Inflammatory macrophage treated with lipopolysaccharide for 4 hours (primary cell): ENCODE results near the gene AFDN.
A peak's percentile ranks its signal among the peaks of the same experiment; 100 is the strongest.

Experiments
- DNase-seq: peaks from one replicate; pipeline ENCODE4 v3.0.0-alpha.2; 2020

Gene AFDN

DNA sequence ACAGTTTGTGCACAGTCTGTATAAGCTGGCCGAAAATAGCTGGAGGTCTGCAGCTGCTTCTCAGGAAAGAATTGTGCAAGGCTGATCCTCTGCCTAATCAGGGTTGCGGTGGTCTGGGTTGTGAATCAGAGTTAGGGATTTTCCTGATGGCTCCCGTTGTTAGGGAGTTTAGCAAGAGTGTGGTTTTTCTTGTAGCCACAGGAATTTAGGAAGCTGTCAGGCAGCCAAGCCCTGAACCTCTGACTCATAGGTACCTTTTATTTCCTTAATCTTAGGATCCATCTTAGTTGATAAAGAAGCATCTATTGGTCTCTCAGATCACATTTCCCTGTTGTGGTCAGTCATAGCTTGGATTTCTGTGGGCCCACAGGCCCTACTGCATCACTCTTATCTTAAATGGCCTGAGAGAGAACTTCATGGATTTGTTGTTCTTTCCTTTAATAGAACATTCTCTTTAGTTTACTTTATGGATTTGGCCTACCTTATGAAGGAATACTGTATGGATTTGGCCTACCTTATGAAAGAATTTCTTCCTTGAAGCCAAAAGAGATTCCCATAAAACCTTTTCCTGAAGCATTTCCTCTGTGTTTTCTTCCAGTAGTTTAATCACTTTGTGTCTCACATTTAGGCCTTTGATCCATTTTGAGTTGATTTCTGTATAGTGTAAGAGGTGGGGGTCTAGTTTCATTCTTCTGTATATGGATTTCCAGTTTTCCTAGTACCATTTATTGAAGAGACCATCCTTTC lies 181.1 kb downstream of the AFDN start:
- peak; percentile 80 for DNase-seq

DNA sequence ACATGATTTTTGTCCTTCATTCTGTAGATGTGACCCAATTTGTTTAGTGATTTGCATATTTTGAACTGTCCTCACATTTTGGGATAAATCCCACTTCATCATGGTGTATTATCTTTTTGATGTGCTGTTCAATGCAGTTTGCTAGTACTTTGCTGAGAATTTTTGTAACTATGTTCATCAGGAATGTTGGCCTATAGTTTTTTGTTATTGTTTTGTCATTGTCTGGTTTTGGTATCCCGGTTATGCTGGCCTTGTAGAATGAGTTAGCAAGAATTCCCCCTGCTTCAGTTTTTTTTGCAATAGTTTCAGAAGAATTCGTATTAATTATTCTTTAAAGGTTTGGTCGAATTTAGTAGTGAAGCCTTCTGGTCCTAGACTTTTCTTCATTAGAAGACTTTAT lies 182.6 kb downstream of the AFDN start:
- no peak for DNase-seq

DNA sequence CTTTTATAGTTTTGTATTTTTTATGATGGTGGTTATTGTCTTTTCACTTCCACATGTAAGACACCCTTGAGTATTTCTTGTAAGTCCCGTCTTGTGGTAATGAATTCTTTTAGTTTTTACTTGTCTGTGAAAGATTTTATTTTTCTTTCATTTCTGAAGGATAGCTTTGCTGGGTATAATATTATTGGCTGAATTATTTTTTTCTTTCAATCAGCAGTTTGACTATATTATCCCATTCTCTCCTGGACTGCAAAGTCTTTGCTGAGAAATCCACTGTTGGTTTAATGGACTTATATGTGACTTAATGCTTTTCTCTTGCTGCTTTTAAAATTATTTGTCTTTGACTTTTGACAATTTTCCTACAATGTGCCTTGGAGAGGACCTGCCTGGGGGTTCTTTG lies 184.6 kb downstream of the AFDN start:
- no peak for DNase-seq

DNA sequence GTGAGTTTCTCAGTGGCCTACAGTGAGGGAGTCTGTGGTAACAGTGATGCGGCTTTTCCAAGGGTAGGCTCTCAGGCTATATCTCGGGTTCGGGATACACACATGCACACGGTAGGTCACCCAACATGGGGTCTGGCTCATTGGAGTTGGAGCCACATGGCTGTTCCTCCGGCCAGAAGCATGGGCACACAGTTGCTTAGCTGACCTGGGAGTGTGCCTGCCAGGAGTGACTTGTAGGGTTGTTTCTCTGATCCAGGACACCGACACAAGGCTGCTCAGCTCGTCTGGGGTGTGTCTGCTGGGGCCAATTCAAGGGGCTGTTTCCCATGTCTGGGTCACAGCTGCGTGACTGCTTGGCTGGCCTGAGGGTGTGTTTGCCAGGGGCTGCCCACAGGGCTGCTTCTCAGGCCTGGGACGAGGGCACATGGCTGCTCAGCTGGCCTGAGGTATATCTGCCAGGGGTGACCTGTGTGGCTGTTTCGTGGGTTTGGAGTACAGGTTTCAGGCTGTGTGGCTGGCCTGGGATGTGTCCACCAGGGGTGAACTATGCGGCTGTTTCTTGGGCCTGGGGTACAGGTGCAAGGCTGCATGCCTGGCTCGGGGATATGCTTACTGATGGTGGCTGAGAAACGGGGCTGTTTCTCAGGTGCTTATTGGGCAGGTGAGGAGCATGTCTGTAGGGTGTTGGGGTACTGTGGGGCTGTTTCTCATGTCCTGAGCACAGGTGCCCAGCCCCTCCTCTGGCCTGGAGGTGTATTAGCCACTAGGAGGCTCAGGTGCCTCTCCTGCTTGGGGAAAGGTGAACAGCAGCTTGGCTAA lies 185.9 kb downstream of the AFDN start:
- no peak for DNase-seq

DNA sequence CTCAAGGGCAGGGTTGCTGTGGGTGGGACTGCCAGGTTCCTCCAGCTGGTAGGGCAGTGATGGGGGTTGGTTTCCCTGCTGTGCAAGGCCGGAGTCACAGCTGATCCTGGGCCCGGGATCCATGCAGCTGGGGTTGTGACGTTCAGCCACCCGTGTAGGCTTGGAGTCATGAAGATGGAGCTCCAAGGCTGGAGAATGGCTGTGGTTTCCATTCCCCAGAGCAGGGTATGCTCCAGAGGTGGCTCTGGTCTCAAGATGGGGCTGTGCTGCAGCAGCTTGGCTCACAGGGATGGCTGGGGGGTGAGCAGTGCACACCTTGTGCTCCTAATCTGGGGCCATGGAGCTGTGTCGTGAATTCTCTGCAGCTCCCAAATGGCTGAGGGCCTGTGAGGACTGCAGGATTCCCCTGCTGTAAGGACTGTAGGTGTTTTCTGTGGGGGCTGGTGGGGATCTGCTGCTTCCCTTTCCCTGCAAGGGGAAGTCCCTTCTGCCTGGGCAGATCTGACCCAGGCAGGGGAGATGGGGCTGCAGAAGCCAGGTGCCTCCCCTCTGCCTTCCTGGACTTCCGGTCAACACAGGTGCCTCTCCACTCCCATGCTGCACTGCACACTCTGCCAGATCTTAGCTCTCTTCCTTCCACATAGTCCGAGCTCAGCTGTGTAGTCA lies 186.7 kb downstream of the AFDN start:
- no peak for DNase-seq

DNA sequence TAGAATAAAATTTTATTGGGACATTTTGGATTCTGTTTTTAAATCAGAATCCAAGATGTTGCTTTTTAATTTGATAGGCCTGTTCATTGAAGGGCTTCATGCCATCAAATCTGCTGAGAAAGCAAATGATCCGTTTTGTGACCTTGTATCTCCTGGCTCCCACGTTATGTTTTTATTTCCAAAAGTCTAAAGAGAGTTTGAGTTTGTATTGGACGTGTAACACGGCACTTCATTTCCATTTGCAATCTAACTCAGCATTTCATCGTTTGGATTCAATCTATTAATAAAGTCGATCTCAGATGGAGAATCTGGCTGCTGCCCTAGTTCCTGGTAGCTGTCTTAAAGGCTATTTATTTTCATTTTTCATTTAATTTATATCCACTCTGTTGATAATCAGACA lies 187.7 kb downstream of the AFDN start:
- DNase-seq = no peak

DNA sequence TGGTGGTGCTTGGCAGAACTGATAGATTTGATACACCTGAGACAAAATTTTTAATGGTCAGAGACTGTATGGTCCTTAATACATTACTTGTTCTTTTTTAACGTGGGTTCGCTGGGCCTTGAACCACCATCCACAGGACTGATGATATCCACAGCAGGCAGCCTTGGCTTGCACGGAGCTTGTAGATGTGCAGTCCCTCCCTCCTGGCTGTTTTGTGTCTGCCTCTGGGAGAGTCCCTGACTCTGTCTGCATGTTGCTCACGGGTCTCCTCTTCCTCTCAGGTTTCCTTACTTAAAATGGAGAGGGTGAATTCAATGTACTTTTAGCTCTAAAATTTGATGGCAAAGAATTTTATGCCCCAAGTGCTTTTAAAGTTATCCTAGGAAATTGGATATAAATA lies 188.3 kb downstream of the AFDN start:
- DNase-seq = no peak

DNA sequence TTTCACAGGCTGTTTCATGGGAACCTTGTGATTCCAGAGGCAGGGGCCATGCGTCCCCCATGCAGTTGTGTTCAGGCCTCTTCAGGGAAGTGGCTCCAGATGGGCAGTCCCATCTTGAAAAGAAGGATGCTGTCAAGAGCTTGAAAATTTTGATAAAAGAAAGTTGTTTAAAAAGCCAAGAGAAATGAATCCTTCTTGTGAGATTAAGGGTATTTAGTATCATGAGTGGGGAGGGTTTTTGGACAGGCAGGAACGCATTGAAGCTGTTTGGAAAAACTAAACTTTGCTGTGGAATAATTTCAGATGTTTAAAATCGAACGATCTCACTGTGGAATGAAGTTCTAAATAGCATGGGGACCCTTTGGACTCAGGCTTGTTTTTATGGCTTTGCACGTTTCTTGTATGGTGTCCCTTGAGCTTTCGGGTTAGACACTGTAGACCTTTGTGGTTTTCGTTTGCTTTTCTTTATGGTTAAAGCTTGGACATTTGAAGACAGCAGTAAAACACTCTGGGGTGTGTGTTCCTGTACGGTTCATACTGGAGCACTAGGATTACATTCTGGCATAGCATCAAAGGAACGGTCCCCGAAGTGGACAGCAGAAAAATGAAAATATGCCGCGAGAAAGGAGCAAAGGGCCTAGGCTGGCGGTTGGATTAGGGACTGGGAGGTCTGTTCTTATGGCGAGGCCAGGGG lies 188.9 kb downstream of the AFDN start:
- no peak for DNase-seq

DNA sequence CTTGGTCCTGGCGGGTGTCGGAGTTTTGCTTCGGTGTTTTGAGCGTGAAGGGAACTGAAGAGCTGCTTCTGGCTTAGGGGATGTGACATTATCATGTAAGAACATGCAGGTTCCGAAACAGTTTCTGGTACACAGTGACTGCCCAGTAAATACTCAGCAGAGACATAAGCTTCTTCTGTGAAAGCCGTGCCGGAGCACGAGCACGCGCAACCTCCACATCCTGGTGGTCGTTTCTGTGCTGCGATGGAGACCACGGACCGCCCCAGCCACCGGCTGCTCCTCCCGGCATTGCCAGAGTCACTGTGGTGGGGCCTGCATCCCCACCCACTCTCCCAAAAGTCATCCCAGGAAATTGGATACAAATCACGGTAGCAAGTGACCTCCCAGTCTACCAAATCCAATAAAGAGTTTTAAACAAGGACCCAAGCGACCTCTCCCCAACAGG lies 189.5 kb downstream of the AFDN start:
- no peak for DNase-seq

DNA sequence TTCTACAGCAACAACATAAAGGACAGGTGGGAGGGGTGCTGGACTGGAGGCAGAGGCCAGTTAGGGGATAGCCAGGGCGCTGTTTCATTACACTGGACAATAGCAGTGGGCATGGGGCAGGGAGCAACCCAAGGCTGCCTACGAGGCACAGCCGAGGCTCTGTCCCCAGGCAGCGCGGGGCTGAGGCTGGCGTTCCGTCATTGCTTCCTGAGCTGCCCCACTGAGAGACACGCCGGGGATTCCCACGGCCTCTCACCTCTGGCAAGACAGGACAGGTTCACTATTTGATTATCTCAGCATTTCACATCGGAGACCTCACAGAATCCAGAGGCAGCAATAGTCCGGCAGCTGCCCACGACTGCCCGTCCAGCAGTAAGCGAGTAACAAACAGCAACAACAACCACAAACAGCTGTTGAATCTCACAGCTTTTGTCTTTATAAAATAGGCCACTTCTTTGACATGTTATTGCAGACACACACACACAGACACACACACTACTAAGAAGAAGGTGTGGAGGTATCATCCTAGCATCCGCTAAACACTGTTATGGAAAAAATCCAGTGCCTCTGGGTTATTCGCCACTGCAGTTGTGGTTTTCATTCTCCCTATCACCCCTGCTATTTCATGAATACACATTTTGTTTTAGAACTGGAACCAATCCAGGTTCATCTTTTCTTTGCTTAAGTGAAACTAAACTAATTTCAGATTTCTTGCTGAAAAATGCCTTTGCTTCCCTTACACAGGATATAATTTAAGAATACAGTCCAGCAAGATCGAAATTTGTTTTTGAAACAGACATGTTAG lies 190.2 kb downstream of the AFDN start:
- DNase-seq = no peak

DNA sequence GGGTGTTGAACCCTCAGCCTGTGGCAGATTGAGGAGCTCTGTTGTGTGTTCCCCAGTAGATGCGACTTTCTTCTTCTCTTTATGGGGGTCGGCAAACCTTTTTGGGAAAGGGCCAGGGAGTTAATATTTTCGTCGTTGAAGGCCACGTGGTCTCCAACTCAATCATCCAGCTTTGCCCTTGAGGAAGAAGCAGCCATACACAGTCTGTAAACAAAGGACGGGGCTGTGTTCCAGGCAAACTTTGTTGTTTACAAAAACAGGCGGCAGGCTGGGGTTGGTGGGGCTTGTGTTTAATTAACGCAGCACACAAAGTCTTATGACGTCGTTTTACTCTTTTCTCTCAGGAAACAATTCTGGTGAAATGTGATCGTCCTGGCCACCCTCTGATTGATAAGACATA lies 190.9 kb downstream of the AFDN start:
- DNase-seq = no peak

DNA sequence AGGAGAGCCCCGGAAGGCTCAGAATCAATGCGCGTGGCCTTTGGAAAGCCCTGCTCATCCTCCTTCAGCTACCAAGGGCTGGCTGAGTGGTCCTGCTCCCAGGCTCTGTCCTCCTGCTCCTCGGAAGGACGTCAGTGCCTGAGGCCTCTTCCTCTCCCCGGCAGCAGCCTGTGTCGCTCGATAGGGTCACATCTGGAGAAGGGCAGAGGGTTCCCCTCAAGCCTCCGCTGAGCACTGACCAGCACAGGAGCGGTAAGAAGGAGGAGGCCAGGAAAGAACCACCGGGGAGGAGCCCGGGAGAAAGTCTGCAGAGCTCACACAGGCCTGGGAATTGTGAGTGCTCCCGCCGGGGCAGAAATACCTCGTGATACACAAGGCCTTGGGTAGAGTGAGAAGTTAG lies 192.0 kb downstream of the AFDN start:
- no peak for DNase-seq

DNA sequence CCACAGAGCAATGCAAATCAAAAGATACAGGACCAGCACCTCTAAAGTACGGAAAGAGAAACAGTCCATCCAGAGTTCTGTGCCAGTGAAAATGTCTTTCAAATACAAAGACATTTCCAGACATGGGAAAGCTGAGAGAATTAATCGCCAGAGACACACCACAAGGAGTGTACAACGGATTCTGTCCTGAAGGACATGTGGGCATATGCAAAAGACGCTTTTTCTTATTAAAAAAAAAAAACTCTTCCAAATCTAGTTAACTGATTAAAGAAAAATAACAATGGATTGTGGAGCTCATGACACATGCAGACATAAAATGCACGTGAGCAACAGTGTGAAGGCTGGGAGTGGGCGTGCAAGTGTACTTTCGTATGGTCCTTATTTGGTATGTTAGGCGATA lies 193.5 kb downstream of the AFDN start:
- DNase-seq = no peak

DNA sequence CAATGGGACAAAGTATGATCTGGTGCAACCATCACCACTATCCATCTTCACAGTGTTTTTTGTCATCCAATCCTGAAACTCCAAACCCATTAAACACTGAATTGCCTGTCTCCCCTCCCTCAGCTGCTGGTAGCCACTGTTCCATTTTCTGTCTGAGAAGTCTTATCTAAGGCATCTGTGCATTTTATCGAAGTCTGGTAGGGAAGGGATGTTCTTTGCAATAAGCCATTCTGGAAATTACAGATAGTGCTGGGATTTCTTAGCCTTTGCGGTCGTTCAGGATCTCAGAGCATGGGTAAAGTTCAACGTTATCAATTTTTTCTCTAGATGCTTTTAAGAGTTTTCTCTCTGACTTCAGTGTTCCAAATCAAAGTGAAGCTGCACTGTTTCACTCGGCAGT lies 194.9 kb downstream of the AFDN start:
- DNase-seq = no peak
